H9 (cell line): ENCODE results near the gene OR5W2. TPM values are rescaled to one million over a fixed set of nuclear protein-coding genes. Genes with fewer than 3 reads are reported as not detected.

Experiments
- DNase-seq: peaks from one replicate; pipeline ENCODE4 v3.0.0-alpha.2; 2017
- H2AFZ ChIP-seq: one replicate; pipeline ENCODE4 v1.6.1; 2013; ENCODE audit warnings: mild to moderate bottlenecking, low read length, control low read depth, moderate library complexity
- H2AK5ac ChIP-seq: 2 replicates; pipeline ENCODE4 v1.6.1; 2013; ENCODE audit warnings: low read length, control low read depth, mixed read lengths; ENCODE audit not compliant: insufficient read length
- H2BK120ac ChIP-seq: one replicate; pipeline ENCODE4 v1.6.1; 2013; ENCODE audit warnings: low read depth, mild to moderate bottlenecking, low read length, control low read depth, inconsistent platforms; ENCODE audit not compliant: poor library complexity, severe bottlenecking
- H2BK12ac ChIP-seq: 2 replicates; pipeline ENCODE4 v1.6.1; 2013; ENCODE audit warnings: low read length, control low read depth, mixed read lengths, low read depth; ENCODE audit not compliant: insufficient read length
- H2BK15ac ChIP-seq: 2 replicates; pipeline ENCODE4 v1.6.1; 2013; ENCODE audit warnings: low read depth, low read length, control low read depth
- H2BK20ac ChIP-seq: one replicate; pipeline ENCODE4 v1.6.1; 2013; ENCODE audit warnings: low read depth, mild to moderate bottlenecking, low read length, control low read depth, inconsistent platforms; ENCODE audit not compliant: poor library complexity, severe bottlenecking
- H2BK5ac ChIP-seq: 2 replicates; pipeline ENCODE4 v1.6.1; 2013; ENCODE audit warnings: low read length, control low read depth, mixed read lengths; ENCODE audit not compliant: insufficient read length
- H3K14ac ChIP-seq: 2 replicates; pipeline ENCODE4 v1.6.1; 2013; ENCODE audit warnings: low read length, control low read depth; ENCODE audit not compliant: insufficient read depth
- H3K18ac ChIP-seq: 2 replicates; pipeline ENCODE4 v1.6.1; 2013; ENCODE audit warnings: low read depth, mild to moderate bottlenecking, mixed read lengths, low read length, control low read depth; ENCODE audit not compliant: insufficient read length
- H3K23ac ChIP-seq: 2 replicates; pipeline ENCODE4 v1.6.1; 2013; ENCODE audit warnings: low read length, control low read depth, mixed read lengths, low read depth; ENCODE audit not compliant: insufficient read length
- H3K23me2 ChIP-seq: 2 replicates; pipeline ENCODE4 v1.6.1; 2013; ENCODE audit warnings: low read depth, mild to moderate bottlenecking, mixed read lengths, low read length, control low read depth; ENCODE audit not compliant: insufficient read length, poor library complexity, severe bottlenecking
- H3K27ac ChIP-seq: 2 replicates; pipeline ENCODE4 v1.5.1; 2013; ENCODE audit warnings: low read length, control low read depth, mixed read lengths, low read depth; ENCODE audit not compliant: insufficient read length
- H3K27me3 ChIP-seq: 2 replicates; pipeline ENCODE4 v1.6.1; 2013; ENCODE audit warnings: low read length, control low read depth, inconsistent platforms; ENCODE audit not compliant: insufficient read depth
- H3K4ac ChIP-seq: 2 replicates; pipeline ENCODE4 v1.6.1; 2013; ENCODE audit warnings: low read depth, mild to moderate bottlenecking, control low read depth, inconsistent platforms, low read length, moderate library complexity
- H3K4me1 ChIP-seq: 2 replicates; pipeline ENCODE4 v1.6.1; 2013; ENCODE audit warnings: low read length, control low read depth, inconsistent platforms; ENCODE audit not compliant: insufficient read depth
- H3K4me2 ChIP-seq: 2 replicates; pipeline ENCODE4 v1.6.1; 2013; ENCODE audit warnings: low read length, control low read depth, mixed read lengths; ENCODE audit not compliant: insufficient read length, insufficient read depth
- H3K56ac ChIP-seq: 2 replicates; pipeline ENCODE4 v1.6.1; 2013; ENCODE audit warnings: low read depth, mild to moderate bottlenecking, mixed read lengths, low read length, control low read depth; ENCODE audit not compliant: insufficient read length
- H3K79me1 ChIP-seq: 2 replicates; pipeline ENCODE4 v1.6.1; 2013; ENCODE audit warnings: low read depth, mild to moderate bottlenecking, moderate library complexity, low read length, control low read depth, inconsistent platforms; ENCODE audit not compliant: insufficient read depth, poor library complexity, severe bottlenecking
- H3K79me2 ChIP-seq: 2 replicates; pipeline ENCODE4 v1.6.1; 2013; ENCODE audit warnings: low read length, control low read depth, inconsistent platforms; ENCODE audit not compliant: insufficient read depth
- H3K9ac ChIP-seq: 2 replicates; pipeline ENCODE4 v1.6.1; 2013; ENCODE audit warnings: low read length, control low read depth, mixed read lengths; ENCODE audit not compliant: insufficient read length; ENCODE audit errors: extremely low read depth
- H3K9me3 ChIP-seq: one replicate; pipeline ENCODE4 v1.6.1; 2013; ENCODE audit warnings: low read depth, low read length, inconsistent platforms; ENCODE audit not compliant: control insufficient read depth
- H3T11ph ChIP-seq: one replicate; pipeline ENCODE4 v1.6.1; 2013; ENCODE audit warnings: mild to moderate bottlenecking, low read length, control low read depth, inconsistent platforms
- H4K20me1 ChIP-seq: one replicate; pipeline ENCODE4 v1.6.1; 2013; ENCODE audit not compliant: control insufficient read depth, insufficient read length, insufficient read depth
- H4K5ac ChIP-seq: 2 replicates; pipeline ENCODE4 v1.6.1; 2013; ENCODE audit warnings: low read depth, mild to moderate bottlenecking, mixed read lengths, low read length, control low read depth; ENCODE audit not compliant: insufficient read length
- H4K8ac ChIP-seq: replicated peaks from 2 replicates; pipeline ENCODE4 v1.6.1; 2013; ENCODE audit warnings: low read length, control low read depth, mixed read lengths, low read depth; ENCODE audit not compliant: insufficient read length
- H4K91ac ChIP-seq: 2 replicates; pipeline ENCODE4 v1.6.1; 2013; ENCODE audit warnings: low read depth, mild to moderate bottlenecking, moderate library complexity, mixed read lengths, low read length, control low read depth; ENCODE audit not compliant: insufficient read length
- H3K27ac Mint-ChIP-seq, 3 experiments: 2 replicates in 2 of 3; 3 replicates in 1 of 3; pipeline ENCODE4 v1.8.0; 2020 to 2021; ENCODE audit warnings: mixed read lengths in 3 of 3, mild to moderate bottlenecking in 1 of 3, moderate library complexity in 1 of 3
- H3K27me3 Mint-ChIP-seq: 2 replicates; pipeline ENCODE4 v1.8.0; 2021; ENCODE audit warnings: low read depth, mild to moderate bottlenecking, moderate library complexity, mixed read lengths
- H3K36me3 Mint-ChIP-seq, 3 experiments: 2 replicates in 2 of 3; 3 replicates in 1 of 3; pipeline ENCODE4 v1.8.0; 2020 to 2021; ENCODE audit warnings: low read depth in 3 of 3, mixed read lengths in 3 of 3; ENCODE audit not compliant: insufficient read depth in 1 of 3
- H3K4me1 Mint-ChIP-seq, 2 experiments: 2 replicates each; pipeline ENCODE4 v1.8.0; 2020; ENCODE audit warnings: mixed read lengths in 2 of 2
- H3K4me3 Mint-ChIP-seq, 2 experiments: 2 replicates in 1 of 2; 3 replicates in 1 of 2; pipeline ENCODE4 v1.8.0; 2020 to 2021; ENCODE audit warnings: mild to moderate bottlenecking in 2 of 2, mixed read lengths in 2 of 2, moderate library complexity in 1 of 2
- H3K9me3 Mint-ChIP-seq, 2 experiments: 2 replicates in 1 of 2; 3 replicates in 1 of 2; pipeline ENCODE4 v1.8.0; 2020; ENCODE audit warnings: mild to moderate bottlenecking in 2 of 2, mixed read lengths in 2 of 2, moderate library complexity in 1 of 2
- CTCF ChIP-seq: fragments of 200-600 bp; sonication (generic); conservative IDR thresholded peaks from 3 replicates; pipeline ENCODE4 v1.8.0; 2021; ENCODE audit warnings: antibody characterized with exemption, mild to moderate bottlenecking
- WGBS: extraction: QIAGEN DNeasy Blood & Tissue Kit; methylation state at CpG from one replicate; pipeline ENCODE4 v1.1.7; 2013; ENCODE audit warnings: missing lambda C conversion rate, low lambda C conversion rate, mixed read lengths; ENCODE audit not compliant: insufficient read length; ENCODE audit errors: extremely low coverage; 5-methylcytosine and 5-hydroxymethylcytosine counted together
- total RNA-seq: library from RNA; stranded (reverse); gene quantifications from 2 replicates; pipeline ENCODE4 v1.2.1, GENCODE V29; 2021

The OR5W2 gene
- total RNA-seq, 1 experiment from 2014 or later: not detected

GRCh38 chr11:55936300-55936699 is 21.9 kb upstream of the OR5W2 start, which contains the start of gene OR5I1:
TSS of gene OR5I1 (minus strand) at chr11:55936400. CDS start at chr11:55936400, 0 bp downstream.
- Histone ChIP-seq H3K23me2 (no peaks in the 10 kb centered on the region), H2AFZ (no peak within 1 kb of the TSS), H3K14ac (no peak within 1 kb of the TSS), H2BK15ac (no peak within 1 kb of the TSS), H3K4me1 (no peaks in the 10 kb centered on the region), H2BK120ac (no peak within 1 kb of the TSS), H3K4ac (no peak within 1 kb of the TSS), H2BK5ac (no peak within 1 kb of the TSS), H2AK5ac (no peak within 1 kb of the TSS), H3K27ac (no peak within 1 kb of the TSS), H3K9ac (no peak within 1 kb of the TSS), H4K5ac (no peak within 1 kb of the TSS), H3K9me3 (peaks cover 25% of the 10 kb centered on the region), H4K8ac (no peak within 1 kb of the TSS), H3K27me3 (no peaks in the 10 kb centered on the region), H2BK20ac (no peak within 1 kb of the TSS), H3K79me2 (no peaks in the 10 kb centered on the region), H4K20me1 (no peaks in the 10 kb centered on the region), H4K91ac (no peak within 1 kb of the TSS), H3T11ph (no peak within 1 kb of the TSS), H3K79me1 (no peaks in the 10 kb centered on the region), H3K4me2 (no peak within 1 kb of the TSS), H3K56ac (no peak within 1 kb of the TSS), H2BK12ac (no peak within 1 kb of the TSS), H3K23ac (no peak within 1 kb of the TSS), H3K18ac (no peak within 1 kb of the TSS)
- no peaks in the 10 kb centered on the region for H3K27me3 Mint-ChIP-seq
- no peak within 1 kb of the TSS for H3K4me3 Mint-ChIP-seq
- H3K27ac Mint-ChIP-seq: no peak within 1 kb of the TSS
- DNase-seq: no peak
- no CpG with 5 or more reads among the region's 2 CpGs for WGBS
- no peaks in the 10 kb centered on the region for H3K4me1 Mint-ChIP-seq
- peaks cover 0 to 6% (median 0%) of the 10 kb centered on the region in 3 experiments; a peak in 3 of 7 replicates for H3K36me3 Mint-ChIP-seq
- H3K9me3 Mint-ChIP-seq: peaks cover 19 to 45% of the 10 kb centered on the region in 2 experiments
- TF ChIP-seq CTCF: no peak
